GM10266 (cell line): ENCODE data around the gene HOXA6.

Source experiments
- DNase-seq: peaks from one replicate; pipeline ENCODE4 v3.0.0; 2012; ENCODE audit errors: extremely low spot score
- TF ChIP-seq, protein P1 (sequence below): IDR thresholded peaks from 2 replicates; pipeline ENCODE4 v1.5.1; 2012; ENCODE audit warnings: mild to moderate bottlenecking, low read depth; ENCODE audit not compliant: control insufficient read depth, insufficient read depth; ENCODE audit errors: missing control alignments

The HOXA6 gene

GRCh38 chr7:27121684-27122076 is 25.9 kb downstream of the HOXA6 start:
- TF ChIP-seq, protein P1, sequence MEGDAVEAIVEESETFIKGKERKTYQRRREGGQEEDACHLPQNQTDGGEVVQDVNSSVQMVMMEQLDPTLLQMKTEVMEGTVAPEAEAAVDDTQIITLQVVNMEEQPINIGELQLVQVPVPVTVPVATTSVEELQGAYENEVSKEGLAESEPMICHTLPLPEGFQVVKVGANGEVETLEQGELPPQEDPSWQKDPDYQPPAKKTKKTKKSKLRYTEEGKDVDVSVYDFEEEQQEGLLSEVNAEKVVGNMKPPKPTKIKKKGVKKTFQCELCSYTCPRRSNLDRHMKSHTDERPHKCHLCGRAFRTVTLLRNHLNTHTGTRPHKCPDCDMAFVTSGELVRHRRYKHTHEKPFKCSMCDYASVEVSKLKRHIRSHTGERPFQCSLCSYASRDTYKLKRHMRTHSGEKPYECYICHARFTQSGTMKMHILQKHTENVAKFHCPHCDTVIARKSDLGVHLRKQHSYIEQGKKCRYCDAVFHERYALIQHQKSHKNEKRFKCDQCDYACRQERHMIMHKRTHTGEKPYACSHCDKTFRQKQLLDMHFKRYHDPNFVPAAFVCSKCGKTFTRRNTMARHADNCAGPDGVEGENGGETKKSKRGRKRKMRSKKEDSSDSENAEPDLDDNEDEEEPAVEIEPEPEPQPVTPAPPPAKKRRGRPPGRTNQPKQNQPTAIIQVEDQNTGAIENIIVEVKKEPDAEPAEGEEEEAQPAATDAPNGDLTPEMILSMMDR = no peak
- DNase-seq = no peak

DNA sequence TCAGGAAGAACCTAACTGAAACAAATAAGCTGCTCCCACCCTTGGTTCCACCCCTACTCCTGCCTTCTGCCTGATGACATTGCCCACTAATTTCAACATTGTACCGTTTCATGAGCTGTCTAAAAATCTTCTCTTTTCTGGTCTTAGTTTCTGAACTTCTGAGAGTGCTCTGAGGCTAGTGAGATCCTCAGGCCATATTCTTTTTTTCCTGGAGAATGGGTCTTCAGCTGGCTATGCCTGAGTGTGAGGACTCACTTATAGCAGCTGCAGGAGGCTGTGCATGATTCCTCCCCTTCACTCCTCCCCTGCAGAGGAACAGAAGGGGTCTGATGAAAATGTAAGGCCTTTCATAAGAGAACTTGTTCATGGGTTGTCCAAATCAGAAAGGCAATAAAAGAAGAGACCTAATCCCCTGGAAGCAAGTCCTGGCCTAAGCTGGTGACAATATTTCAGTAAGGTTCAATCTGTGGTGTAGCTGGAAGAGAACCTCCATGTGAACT is 28.1 kb downstream of the HOXA6 start:
- TF ChIP-seq, protein P1 = no peak
- DNase-seq = no peak

GRCh38 chr7:27118580-27118979 is 29.0 kb downstream of the HOXA6 start:
- DNase-seq = no peak
- TF ChIP-seq, protein P1 = no peak

DNA sequence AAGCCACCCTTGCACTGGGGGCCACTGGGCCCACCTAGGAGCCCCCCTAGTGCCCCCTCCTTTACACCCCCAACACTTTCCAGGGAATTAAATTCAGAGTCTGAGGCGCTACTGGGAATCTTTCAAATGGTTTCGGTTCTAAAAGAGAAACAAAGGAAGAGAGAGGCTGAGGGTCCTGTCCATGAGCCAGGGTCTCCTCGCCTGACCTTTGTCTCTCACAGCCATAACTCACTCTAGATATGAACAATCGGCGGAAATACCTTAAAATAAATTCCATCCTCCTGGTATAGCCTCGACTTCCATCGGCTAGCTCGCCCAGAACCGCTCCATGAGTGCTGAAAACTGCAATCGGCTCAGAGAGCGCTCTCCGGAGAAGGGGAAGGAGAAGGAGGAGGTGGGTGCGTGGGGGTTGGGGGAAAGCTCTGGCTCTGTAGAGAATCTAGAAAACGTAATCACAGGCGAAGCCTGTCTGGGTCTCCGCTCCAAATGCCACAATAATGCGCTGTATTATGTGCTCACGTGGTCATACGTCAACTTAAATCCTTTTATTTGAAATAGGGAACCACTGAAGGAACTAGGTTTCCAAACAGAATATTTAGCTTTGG is 29.6 kb downstream of the HOXA6 start:
- no peak for DNase-seq

DNA sequence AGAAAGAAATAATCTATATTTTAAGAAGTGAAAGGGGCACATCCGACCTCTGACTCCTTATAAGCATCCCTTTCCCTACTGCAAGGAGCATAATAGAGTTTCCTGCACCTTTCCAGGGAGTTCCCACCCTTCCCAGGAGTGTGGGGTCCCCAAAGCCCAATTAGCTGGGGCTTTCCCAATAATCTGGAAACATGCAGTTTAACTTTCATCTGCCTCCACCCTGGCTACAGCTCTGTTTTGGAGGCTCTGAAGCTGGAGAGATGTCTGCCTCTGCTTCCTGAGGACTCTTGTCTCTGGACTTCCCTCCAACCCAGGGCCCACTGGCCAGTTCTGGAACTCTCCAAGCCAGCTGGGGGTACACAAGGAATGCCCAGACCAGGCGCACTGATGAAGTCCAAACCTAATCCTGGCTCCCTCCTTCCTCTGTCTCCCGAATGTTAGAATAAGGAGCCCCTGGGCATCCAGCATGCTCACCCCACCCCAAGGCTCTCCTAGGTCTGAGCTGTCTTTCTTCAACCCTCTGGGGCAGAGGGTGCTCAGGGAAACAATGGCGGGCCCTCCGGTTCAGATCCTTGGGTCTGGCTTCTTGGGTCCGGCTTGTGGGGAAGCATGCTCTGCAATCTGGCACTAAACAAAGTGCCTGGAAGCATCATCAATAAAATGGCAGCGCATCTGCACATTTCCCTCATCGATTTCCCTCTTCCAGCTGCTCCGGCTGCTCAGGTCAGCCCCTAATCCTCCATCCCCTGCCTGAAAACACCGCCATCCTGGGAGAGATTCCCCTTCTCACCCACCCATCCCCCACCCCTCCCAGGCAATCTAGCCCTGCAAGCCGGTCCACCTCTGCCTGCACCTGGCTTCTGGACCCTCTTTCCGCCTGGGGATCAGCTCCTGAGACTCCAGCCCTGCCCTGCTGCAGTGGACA is 30.4 kb downstream of the HOXA6 start:
- TF ChIP-seq, protein P1 = no peak
- DNase-seq = no peak

More for the DNA sequence above, 29.6 kb downstream of the HOXA6 start:
- TF ChIP-seq, protein P1 = no peak

DNA sequence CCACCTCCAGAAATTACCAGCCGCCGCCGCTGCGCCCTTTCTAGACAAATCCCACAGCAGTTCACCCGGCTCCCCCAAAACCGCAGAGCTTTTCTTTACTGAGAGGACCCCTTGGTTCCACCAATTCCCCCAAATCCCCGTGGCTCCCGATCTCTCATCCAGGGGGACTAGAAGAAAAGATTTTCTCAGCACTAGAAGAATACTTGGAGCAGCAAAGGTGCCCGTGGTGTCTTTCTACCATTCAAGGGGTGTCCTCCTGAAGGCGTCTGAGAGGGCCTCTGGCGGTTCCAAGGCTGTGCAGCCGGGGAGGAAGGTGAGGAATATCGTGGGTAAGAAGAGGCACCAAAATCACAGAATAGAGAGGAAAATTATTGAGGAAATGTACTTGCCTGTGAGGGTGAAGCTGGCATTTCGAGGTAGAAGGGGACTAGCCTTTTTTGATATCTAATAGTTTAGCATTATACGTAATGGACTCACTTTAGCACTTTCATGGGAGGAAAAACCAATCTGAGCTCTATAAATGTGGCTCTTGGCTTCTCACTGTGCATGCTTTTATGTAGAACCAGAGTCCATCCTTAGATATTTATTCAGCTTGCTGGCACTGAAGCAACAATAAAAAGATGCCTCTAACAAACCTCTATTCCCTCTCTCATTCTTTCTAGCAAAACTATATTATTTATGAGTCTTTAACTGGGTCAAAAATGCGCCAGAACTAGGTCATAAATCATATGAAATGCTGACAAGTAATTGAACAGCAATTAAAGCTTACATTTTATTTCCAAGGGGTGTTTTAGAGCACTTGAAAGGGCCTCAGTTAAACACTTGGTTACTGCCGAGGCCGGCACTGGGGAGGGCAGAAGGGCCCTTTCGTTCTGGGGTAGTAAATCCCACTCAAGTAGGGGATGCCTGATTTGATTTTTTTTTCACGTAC is 31.3 kb downstream of the HOXA6 start:
- no peak for DNase-seq
- TF ChIP-seq, protein P1 = no peak
